NCI-H748 (cell line): ENCODE measurements around the gene RNF2.
"Not testable (repeated sequence)": the region's sequence is repeated elsewhere in the genome, so short reads cannot be mapped to it uniquely, and the experiment has no call there.

Source experiments
- DNase-seq: peaks from one replicate; lab custom pipeline; 2025; ENCODE audit not compliant: unreplicated experiment; lab: John Stamatoyannopoulos, UW

Gene RNF2

GRCh38 chr1:185044981-185045813, at the start of gene RNF2:
Gene RNF2 (plus strand): TSS chr1:185045558. CDS start chr1:185087554, 41,996 bp downstream.
- peak; percentile 79 for DNase-seq

DNA sequence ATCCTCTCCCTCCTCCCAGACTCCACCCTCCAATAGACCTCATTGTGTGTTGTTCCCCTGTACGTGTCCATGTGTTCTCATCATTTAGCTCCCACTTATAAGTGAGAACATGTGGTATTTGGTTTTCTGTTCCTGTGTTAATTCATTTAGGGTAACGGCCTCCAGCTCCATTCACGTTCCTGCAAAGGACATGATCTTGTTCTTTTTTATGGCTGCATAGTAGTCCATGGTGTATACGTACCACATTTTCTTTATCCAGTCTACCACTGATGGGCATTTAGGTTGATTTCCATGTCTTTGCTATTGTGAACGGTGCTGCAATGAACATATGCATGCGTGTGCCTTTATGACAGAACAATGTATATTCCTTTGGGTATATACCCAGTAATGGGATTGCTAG, 45.4 kb upstream of the RNF2 start:
- not testable (repeated sequence) for DNase-seq

DNA sequence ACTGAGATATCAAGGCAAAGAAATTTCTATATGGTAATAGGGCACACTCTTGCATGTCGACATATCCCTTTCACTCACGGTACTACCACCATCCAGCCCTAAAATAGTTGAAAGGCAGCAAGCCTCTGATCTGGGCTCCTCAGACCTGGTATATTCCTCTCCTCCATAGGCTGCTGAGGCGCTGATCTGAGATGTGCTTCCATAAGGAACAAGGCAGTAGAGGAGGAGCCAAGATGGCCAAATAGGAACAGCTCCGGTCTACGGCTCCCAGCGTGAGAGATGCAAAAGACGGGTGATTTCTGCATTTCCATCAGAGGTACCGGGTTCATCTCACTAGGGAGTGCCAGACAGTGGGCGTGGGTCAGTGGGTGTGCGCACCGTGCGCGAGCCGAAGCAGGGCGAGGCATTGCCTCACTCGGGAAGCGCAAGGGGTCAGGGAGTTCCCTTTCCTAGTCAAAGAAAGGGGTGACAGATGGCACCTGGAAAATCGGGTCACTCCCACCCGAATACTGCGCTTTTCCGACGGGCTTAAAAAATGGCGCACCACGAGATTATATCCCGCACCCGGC, 44.0 kb upstream of the RNF2 start:
- peak; percentile 24 for DNase-seq

GRCh38 chr1:185008838-185009237, 36.5 kb upstream of the RNF2 start:
- DNase-seq: peak; percentile 45

DNA sequence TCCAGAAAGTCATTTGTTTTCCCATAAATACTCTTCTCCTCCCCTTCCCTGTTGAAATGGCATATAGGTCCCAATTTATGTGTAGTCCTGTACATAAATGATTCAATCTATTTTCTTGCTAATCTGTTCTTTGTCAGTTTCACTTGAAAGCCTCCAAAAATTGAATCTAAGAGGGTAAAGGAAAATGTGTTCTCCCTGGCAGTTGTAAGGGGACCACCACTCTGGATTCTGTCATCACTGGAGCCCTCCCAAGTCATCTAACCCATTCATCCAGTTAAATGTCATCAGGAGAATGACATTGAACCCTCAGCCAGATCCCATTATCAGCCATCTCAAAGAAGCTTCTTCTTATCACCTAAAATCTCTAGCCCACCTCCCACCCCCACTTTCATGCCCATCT, 35.0 kb upstream of the RNF2 start:
- no peak for DNase-seq

DNA sequence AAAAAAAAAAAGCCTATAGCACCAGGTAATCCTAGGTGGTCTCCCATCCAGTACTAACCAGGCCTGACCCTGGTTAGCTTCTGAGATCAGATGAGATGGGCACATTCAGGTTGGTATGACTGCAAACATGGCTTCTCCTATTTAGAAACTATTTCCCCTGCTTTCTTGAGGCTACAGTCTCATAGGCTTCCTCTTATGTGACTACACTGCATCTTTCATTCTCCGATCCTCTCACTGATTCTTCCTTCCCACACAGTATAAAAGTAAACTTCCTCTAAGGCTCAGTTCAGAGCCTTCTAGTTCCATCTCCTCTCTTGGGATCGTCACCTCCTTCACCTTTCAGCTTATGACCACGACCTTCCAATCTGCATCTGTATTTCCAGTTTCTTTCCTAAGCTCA, 30.4 kb upstream of the RNF2 start:
- DNase-seq: no peak

GRCh38 chr1:185015631-185016030, 29.7 kb upstream of the RNF2 start:
- DNase-seq: no peak

- DNase-seq: no peak
Measured at GRCh38 chr1:185016880-185017279, 28.5 kb upstream of the RNF2 start.

DNA sequence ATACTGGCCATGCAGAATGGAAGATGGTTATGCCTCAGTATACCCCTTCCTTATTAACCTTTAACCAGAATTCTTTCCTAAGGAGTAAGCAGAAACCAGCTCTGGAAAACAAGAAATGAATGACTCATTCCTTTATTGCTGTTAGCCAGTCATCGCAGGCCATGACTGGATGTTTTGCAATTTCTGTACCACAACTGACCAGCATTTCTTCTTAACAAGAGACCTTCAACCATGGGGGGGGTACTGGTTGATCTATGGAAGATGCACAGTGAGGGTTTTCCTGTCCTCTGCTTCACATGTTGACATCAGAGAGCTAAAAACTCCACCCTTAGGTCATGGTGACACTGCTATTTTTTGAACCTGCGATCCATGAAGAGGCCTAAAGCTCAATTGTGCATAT, 28.0 kb upstream of the RNF2 start:
- no peak for DNase-seq

DNA sequence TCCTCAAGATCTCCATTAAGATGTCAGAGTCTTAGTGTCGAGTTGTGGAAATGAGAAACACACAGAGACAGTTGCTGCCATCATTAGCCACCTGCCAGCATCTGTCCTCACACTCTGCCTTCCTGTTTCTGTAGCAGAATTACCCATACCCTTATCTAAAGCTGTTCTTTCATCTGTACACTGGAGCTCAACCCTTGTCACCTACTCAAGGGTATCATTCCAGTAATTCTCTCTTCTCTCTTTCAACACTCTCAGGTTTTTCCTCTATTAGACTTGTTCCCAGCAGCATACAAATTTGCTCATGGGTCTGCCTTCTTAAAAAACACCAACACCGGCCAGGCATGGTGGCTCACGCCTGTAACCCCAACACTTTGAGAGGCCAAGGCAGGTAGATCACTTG, 27.4 kb upstream of the RNF2 start:
- no peak for DNase-seq

DNA sequence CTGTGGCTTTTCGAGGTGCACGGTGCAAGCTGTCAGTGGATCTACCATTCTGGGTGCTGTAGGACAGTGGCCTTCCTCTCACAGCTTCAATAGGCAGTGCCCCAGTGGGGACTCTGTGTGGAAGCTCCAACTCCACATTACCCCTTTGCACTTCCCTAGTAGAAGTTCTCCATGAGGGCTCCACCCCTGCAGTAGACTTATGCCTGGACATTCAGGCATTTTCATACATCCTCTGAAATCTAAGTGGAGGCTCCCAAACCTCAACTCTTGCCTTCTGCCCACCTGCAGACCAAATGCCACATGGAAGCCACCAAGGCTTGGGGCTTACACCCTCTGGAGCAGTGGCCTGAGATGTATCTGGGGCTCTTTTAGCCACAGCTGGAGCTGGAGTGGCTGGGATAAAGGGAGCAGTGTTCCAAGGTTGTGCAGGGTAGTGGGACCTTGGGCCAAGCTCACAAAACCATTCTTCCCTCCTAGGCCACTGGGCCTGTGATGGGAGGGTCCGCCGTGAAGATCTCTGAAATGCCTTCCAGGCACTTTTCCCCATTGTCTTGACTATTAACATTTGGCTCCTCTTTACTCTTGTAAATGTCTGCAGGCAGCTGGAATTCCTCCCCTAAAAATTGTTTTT, 18.0 kb upstream of the RNF2 start:
- DNase-seq: no peak

DNA sequence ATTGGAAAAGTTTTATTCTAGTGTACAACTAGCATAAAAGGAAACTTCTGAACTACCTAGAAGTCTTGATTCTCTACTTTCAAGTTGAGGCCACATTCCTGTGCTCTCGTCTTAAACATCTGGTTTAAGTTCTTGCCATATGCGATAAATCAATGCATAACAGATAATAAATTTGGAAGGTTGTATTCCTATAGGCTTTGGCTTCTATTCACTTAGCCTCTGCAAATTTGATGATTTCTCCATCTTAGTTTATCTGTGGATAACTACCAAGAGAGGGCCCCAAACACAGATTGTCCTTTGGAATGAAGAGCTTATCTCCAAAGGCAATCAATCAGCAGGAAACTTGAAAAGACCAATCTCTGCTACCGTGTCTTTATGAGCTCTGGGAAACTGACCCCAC, 11.7 kb upstream of the RNF2 start:
- no peak for DNase-seq

DNA sequence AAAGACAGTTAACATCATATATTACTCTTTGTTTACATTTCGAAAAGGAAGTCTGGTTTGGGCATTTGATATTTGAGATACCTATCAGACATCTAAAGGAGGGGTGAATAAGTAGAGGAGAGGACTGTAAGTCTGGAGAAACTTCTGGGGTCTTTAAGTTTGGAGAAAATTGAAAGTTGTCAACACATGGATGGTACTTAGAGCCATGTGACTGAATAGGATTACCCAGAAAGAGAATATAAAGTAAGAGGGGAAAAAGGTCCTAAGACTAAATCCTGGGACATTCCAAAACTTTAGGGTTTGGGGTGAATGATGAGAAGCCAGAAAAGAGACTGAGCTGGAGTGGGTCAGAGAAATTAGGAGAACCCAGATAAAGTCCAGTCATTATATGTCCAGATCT, 10.1 kb upstream of the RNF2 start:
- no peak for DNase-seq

DNA sequence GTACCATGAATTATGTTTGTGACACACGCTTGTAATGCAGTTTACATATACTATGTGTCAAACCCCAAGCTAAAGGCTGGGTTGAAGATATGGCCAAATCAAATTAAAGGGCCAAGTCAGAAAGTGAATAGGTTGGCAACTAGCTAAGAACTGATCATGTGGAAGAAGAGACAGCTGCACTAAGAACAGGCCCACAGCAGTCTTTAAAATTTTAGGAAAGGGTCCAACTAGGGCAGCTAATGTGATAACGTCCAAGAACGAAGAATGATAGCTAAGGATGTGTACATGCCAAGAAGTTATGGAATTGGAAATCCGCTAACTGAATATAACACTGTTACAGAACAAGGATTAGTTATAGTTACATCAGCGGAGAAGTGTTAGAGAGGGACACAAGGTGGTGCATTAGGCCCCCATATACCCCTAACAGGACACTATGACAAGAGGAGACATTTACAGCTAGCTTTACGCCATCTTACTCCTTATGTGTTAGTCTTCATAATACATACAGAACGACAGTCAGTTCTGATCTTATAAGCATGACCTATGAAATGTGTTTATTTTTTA, 6.5 kb upstream of the RNF2 start:
- DNase-seq: no peak

DNA sequence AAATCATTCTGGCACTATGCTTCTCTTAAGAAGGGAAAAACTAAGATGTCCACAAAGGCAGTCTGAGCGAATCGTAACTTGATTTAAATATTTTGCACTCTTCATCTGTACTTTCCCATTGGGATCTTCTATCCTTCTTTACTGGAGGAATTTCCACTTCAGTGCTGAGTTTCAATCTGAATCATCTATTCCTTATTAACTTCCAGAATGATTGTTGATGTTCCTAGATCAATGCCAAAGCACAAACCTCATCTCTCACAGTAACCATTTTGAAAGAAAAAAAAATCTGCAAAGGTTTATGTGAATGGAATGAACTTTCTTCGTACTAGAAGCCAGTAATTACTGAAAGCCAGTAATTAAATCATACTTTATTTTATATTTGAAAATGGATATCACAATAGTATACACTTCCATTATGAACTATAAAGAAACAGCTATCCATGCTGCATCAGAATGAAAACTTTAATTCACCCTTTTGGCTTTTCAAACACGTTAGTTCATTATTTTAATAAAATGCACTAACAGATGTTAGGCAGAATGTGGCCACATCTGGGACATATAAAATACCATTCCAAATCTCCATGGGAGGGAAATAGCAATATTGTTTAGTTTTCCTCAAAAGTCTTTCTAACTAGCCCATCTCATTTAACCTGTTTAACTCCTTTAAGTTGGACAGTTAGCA, 5.5 kb upstream of the RNF2 start:
- DNase-seq: no peak

GRCh38 chr1:185040408-185040735, 5.0 kb upstream of the RNF2 start:
- no peak for DNase-seq

DNA sequence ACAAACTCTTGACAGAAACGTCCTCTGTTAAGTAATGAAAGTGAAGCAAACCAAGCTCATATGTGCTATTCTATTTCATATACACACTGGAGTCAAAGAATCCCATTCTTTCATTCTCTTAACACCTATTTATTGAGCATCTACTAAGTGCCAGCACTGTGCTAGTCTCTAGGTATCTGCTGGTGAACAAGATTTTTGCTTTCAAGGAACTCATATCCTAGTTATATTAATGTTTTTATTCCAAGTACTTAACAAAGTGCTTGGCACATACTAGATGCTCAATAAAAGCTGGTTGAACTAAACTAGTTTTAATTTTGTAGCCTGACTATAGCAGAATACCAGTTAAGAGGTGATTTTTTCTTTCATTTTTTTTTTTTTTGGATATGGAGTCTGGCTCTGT, 3.6 kb upstream of the RNF2 start:
- no peak for DNase-seq

DNA sequence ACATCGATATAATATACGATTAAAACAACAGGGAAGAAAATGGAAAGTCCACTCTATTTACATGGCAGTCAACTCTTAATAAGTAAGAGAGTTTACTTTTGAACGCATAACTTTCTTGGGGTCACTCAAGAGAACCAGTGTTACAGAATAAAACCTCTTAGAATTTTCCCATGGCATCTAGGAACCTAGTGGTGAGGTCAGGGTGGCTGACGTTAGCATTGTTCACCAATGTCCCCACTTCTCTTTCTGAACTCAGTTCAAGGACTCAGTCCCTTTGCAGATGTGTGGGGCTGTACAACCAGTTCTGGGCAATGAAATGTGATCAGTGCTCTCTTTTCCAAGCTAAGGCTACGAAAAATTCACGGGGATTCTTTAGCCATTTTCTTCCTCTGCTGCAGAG, 2.6 kb upstream of the RNF2 start:
- DNase-seq: no peak

DNA sequence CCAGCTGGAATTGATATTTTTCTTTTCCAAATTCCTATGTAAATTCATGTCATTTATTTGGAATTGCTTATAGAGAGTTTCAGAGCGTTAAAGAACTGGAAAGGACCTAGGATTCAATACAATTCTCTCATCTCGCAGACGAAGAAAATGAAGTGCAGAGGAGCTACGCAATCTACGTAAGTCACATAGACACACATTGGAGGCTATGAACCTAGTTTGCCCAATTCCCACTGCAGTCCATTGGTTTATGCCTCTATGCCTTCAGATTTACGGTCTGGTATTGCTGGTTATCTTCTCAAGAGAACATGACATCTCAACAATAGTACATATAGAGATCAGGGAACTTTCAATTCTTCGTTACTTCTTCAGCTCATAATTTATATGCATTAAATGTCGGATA, 971 bp upstream of the RNF2 start:
- no peak for DNase-seq

GRCh38 chr1:185045814-185046492, 595 bp downstream of the RNF2 start:
- DNase-seq: peak; percentile 54

- DNase-seq: no peak
Measured at GRCh38 chr1:185046668-185047067, 1.3 kb downstream of the RNF2 start.
